Stimulated activated CD4-positive, alpha-beta T cell treated with anti-CD3 and anti-CD28 coated beads, Interleukin-12 subunit alpha, Interleukin-12 subunit beta, amount 100 ng/mL, for 4 hours (primary cell): Measurements from ENCODE around the gene LRRC42.

Experiments used
- DNase-seq: peaks from one replicate; pipeline ENCODE4 v3.0.0-alpha.2; 2020

The LRRC42 gene

GRCh38 chr1:53946252-53947171, at the start of gene LRRC42:
TSS of gene LRRC42 (plus strand) at chr1:53946350. CDS start at chr1:53952000, 5,650 bp downstream.
- no peak for DNase-seq

GRCh38 chr1:53896635-53897229, 49.4 kb upstream of the LRRC42 start:
- DNase-seq: no peak

GRCh38 chr1:53899206-53899628, 46.9 kb upstream of the LRRC42 start:
- no peak for DNase-seq

GRCh38 chr1:53899708-53900107, 46.4 kb upstream of the LRRC42 start:
- no peak for DNase-seq

- no peak for DNase-seq
These were observed 43.7 kb upstream of the LRRC42 start for GRCh38 chr1:53902235-53903138.

- no peak for DNase-seq
These were observed 40.6 kb upstream of the LRRC42 start for GRCh38 chr1:53905509-53905908.

GRCh38 chr1:53906121-53906520, 40.0 kb upstream of the LRRC42 start:
- DNase-seq: no peak

- no peak for DNase-seq
These were observed 36.2 kb upstream of the LRRC42 start for GRCh38 chr1:53909946-53910345.

GRCh38 chr1:53911442-53911841, 34.7 kb upstream of the LRRC42 start:
- no peak for DNase-seq

GRCh38 chr1:53913352-53914033, 32.7 kb upstream of the LRRC42 start:
- no peak for DNase-seq

- DNase-seq: no peak
These were observed 27.8 kb upstream of the LRRC42 start for GRCh38 chr1:53918343-53918742.

- DNase-seq: no peak
These were observed 26.5 kb upstream of the LRRC42 start for GRCh38 chr1:53919675-53920066.

GRCh38 chr1:53927376-53927881, 18.7 kb upstream of the LRRC42 start:
- no peak for DNase-seq

GRCh38 chr1:53929246-53929960, 16.7 kb upstream of the LRRC42 start:
- DNase-seq: no peak

GRCh38 chr1:53930932-53931331, 15.2 kb upstream of the LRRC42 start:
- no peak for DNase-seq

- no peak for DNase-seq
These were observed 14.6 kb upstream of the LRRC42 start for GRCh38 chr1:53931523-53931922.

- DNase-seq: no peak
These were observed 11.9 kb upstream of the LRRC42 start for GRCh38 chr1:53934170-53934765.

- DNase-seq: no peak
These were observed 9.7 kb upstream of the LRRC42 start for GRCh38 chr1:53936430-53936829.

- DNase-seq: no peak
These were observed 7.9 kb upstream of the LRRC42 start for GRCh38 chr1:53938136-53938830.

GRCh38 chr1:53942127-53942957, 3.8 kb upstream of the LRRC42 start:
- DNase-seq: no peak
